ENCODE measurements around the gene ZNF284.

GRCh38 chr19:44112802-44113137 lies 40.8 kb downstream of the ZNF284 start:
- TF ChIP-seq POLR2A (IDR thresholded peaks at IDR 0.05), result no peak
- no peak for TF ChIP-seq EP300 (IDR thresholded peaks at IDR 0.05)
